Liver (tissue), 9 donors: ENCODE results near the gene CNST. TPM values are rescaled to one million over a fixed set of nuclear protein-coding genes. Genes with fewer than 3 reads are reported as not detected.
A peak's percentile ranks its signal among the peaks of the same experiment; 100 is the strongest.

Experiments
- DNase-seq: peaks from one replicate; pipeline ENCODE4 v3.0.0-alpha.2; 2017; ENCODE audit warnings: low spot score
- H3K27ac ChIP-seq, 2 donors: one replicate each; pipeline ENCODE4 v1.7.0; 2013; ENCODE audit warnings: inconsistent platforms in 2 of 2, low read length in 2 of 2, control low read depth in 1 of 2, low read depth in 1 of 2, mild to moderate bottlenecking in 1 of 2
- H3K27me3 ChIP-seq, 4 donors: one replicate each; pipeline versions ENCODE4 v1.6.1 to v1.7.0; 2013; ENCODE audit warnings: low read length in 3 of 4, inconsistent platforms in 1 of 4, mild to moderate bottlenecking in 1 of 4, moderate library complexity in 1 of 4; ENCODE audit not compliant: control insufficient read depth in 4 of 4, insufficient read depth in 4 of 4
- H3K36me3 ChIP-seq, 4 donors: one replicate each; pipeline versions ENCODE4 v1.6.1 to v1.7.0; 2013; ENCODE audit warnings: low read length in 3 of 4, mild to moderate bottlenecking in 3 of 4, low read depth in 1 of 4, moderate library complexity in 1 of 4; ENCODE audit not compliant: control insufficient read depth in 4 of 4, insufficient read depth in 3 of 4
- H3K4me1 ChIP-seq, 4 donors: one replicate each; pipeline versions ENCODE4 v1.6.1 to v1.7.0; 2013; ENCODE audit warnings: low read length in 3 of 4, mild to moderate bottlenecking in 3 of 4, moderate library complexity in 1 of 4; ENCODE audit not compliant: control insufficient read depth in 4 of 4, insufficient read depth in 4 of 4
- H3K4me3 ChIP-seq, 3 donors: one replicate each; pipeline versions ENCODE4 v1.6.1 to v1.7.0; 2013; ENCODE audit warnings: low read length in 3 of 3, control low read depth in 1 of 3, low read depth in 1 of 3, mild to moderate bottlenecking in 1 of 3
- H3K9ac ChIP-seq, 2 donors: one replicate each; pipeline ENCODE4 v1.7.0; 2013; ENCODE audit warnings: low read length in 2 of 2, mild to moderate bottlenecking in 2 of 2, moderate library complexity in 2 of 2, control low read depth in 1 of 2, low read depth in 1 of 2
- H3K9me3 ChIP-seq, 4 donors: one replicate each; pipeline versions ENCODE4 v1.6.1 to v1.7.0; 2013; ENCODE audit warnings: low read length in 3 of 4; ENCODE audit not compliant: control insufficient read depth in 4 of 4
- EGR1 ChIP-seq, 2 donors: IDR thresholded peaks; 2 replicates each; pipeline ENCODE4 v1.6.1; 2016 to 2018; ENCODE audit warnings: antibody characterized with exemption in 2 of 2, low read depth in 2 of 2
- FOXA1 ChIP-seq: IDR thresholded peaks from 2 replicates; pipeline ENCODE4 v1.6.1; 2016; ENCODE audit warnings: antibody characterized with exemption
- FOXA2 ChIP-seq: IDR thresholded peaks from 2 replicates; pipeline ENCODE4 v1.6.1; 2016; ENCODE audit warnings: antibody characterized with exemption
- GABPA ChIP-seq, 2 donors: IDR thresholded peaks in 1 of 2; conservative IDR thresholded peaks in 1 of 2; 2 replicates each; pipeline ENCODE4 v1.6.1; 2016; ENCODE audit warnings: antibody characterized with exemption in 2 of 2, mild to moderate bottlenecking in 1 of 2, moderate library complexity in 1 of 2
- HNF4A ChIP-seq, 2 donors: conservative IDR thresholded peaks; 2 replicates each; pipeline ENCODE4 v1.6.1; 2016; ENCODE audit warnings: antibody characterized with exemption in 2 of 2, mild to moderate bottlenecking in 2 of 2
- HNF4G ChIP-seq: IDR thresholded peaks from 2 replicates; pipeline ENCODE4 v1.6.1; 2016; ENCODE audit warnings: antibody characterized with exemption
- JUND ChIP-seq, 2 donors: IDR thresholded peaks; 2 replicates each; pipeline ENCODE4 v1.6.1; 2016; ENCODE audit warnings: antibody characterized with exemption in 2 of 2
- NR2F2 ChIP-seq: IDR thresholded peaks from 2 replicates; pipeline ENCODE4 v1.6.1; 2016; ENCODE audit warnings: antibody characterized with exemption
- RAD21 ChIP-seq, 2 donors: IDR thresholded peaks; 2 replicates each; pipeline ENCODE4 v1.6.1; 2016; ENCODE audit warnings: antibody characterized with exemption in 2 of 2, mild to moderate bottlenecking in 2 of 2
- RXRA ChIP-seq, 2 donors: IDR thresholded peaks; 2 replicates each; pipeline ENCODE4 v1.6.1; 2017 to 2018; ENCODE audit warnings: antibody characterized with exemption in 2 of 2, mild to moderate bottlenecking in 1 of 2
- SP1 ChIP-seq: IDR thresholded peaks from 2 replicates; pipeline ENCODE4 v1.6.1; 2018; ENCODE audit warnings: antibody characterized with exemption, mild to moderate bottlenecking
- TAF1 ChIP-seq: conservative IDR thresholded peaks from 2 replicates; pipeline ENCODE4 v1.6.1; 2016; ENCODE audit warnings: antibody characterized with exemption, mild to moderate bottlenecking
- YY1 ChIP-seq: IDR thresholded peaks from 2 replicates; pipeline ENCODE4 v1.6.1; 2016; ENCODE audit warnings: antibody characterized with exemption, mild to moderate bottlenecking
- WGBS: extraction: QIAGEN DNeasy Blood & Tissue Kit; methylation state at CpG from one replicate; pipeline ENCODE4 v1.1.7; 2013; 5-methylcytosine and 5-hydroxymethylcytosine counted together
- polyA plus RNA-seq, 2 donors: library from polyadenylated mRNA; stranded (reverse) in 1 of 2; unstranded in 1 of 2; fragments of 200-250 nt in 1 of 2; fragments of >200 nt in 1 of 2; fragmentation: Nextera tagmentation in 1 of 2; extraction: Ambion mirVana in 1 of 2; gene quantifications; one replicate each; pipeline versions ENCODE4 v1.2.1 to v1.2.3, GENCODE V29; 2013 to 2015
- total RNA-seq, 2 donors: library from RNA; depleted of rRNA; stranded (reverse); fragments of >200 nt; gene quantifications; one replicate each; pipeline ENCODE4 v1.2.3, GENCODE V29; 2014
- TF ChIP-seq, protein P1 (sequence below): IDR thresholded peaks from 2 replicates; pipeline ENCODE4 v1.6.1; 2016; ENCODE audit warnings: antibody characterized with exemption, mild to moderate bottlenecking
- TF ChIP-seq, protein P2 (sequence below): IDR thresholded peaks from 2 replicates; pipeline ENCODE4 v1.6.1; 2016; ENCODE audit warnings: antibody characterized with exemption
- TF ChIP-seq, protein P3 (sequence below): fragments of 150-350 bp; IDR thresholded peaks from 2 replicates; pipeline ENCODE4 v1.5.1; 2017; ENCODE audit warnings: improper control_type of control experiment, low read depth, low read length; ENCODE audit not compliant: missing input control
- TF ChIP-seq, protein P4 (sequence below): IDR thresholded peaks from 2 replicates; pipeline ENCODE4 v1.6.1; 2016; ENCODE audit warnings: antibody characterized with exemption
- TF ChIP-seq, protein P5 (sequence below): IDR thresholded peaks from 2 replicates; pipeline ENCODE4 v1.6.1; 2016; ENCODE audit warnings: antibody characterized with exemption
- donor health status: healthy.
- donor health status: healthy.
- donor health status: healthy.
- donor health status: healthy.
- donor health status: healthy.

Gene CNST
- total and polyA plus RNA-seq, 4 donors: 6.1 to 36.3 (median 12.1) TPM

DNA sequence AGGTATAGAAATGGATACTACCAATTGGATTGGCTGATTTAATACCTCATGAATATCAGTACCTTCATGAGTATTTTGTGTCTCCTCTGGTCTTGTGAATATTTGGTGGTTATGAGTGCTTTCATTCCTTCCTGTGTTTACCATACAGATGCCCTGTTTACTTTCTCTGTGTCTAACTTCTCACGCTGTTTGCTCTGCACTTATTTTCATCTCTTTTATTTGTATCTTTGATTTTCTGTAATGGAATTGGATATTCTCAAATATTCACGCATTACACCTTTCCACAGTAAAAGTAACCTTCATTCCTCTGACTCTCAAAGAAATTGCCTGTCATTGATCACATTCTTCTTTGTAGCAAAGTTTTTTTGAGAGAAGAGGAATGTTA is 16.8 kb downstream of the CNST start (continued):
- TF ChIP-seq, protein P1, sequence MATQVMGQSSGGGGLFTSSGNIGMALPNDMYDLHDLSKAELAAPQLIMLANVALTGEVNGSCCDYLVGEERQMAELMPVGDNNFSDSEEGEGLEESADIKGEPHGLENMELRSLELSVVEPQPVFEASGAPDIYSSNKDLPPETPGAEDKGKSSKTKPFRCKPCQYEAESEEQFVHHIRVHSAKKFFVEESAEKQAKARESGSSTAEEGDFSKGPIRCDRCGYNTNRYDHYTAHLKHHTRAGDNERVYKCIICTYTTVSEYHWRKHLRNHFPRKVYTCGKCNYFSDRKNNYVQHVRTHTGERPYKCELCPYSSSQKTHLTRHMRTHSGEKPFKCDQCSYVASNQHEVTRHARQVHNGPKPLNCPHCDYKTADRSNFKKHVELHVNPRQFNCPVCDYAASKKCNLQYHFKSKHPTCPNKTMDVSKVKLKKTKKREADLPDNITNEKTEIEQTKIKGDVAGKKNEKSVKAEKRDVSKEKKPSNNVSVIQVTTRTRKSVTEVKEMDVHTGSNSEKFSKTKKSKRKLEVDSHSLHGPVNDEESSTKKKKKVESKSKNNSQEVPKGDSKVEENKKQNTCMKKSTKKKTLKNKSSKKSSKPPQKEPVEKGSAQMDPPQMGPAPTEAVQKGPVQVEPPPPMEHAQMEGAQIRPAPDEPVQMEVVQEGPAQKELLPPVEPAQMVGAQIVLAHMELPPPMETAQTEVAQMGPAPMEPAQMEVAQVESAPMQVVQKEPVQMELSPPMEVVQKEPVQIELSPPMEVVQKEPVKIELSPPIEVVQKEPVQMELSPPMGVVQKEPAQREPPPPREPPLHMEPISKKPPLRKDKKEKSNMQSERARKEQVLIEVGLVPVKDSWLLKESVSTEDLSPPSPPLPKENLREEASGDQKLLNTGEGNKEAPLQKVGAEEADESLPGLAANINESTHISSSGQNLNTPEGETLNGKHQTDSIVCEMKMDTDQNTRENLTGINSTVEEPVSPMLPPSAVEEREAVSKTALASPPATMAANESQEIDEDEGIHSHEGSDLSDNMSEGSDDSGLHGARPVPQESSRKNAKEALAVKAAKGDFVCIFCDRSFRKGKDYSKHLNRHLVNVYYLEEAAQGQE: no peak
- TF ChIP-seq, protein P2, sequence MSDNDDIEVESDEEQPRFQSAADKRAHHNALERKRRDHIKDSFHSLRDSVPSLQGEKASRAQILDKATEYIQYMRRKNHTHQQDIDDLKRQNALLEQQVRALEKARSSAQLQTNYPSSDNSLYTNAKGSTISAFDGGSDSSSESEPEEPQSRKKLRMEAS: no peak

DNA sequence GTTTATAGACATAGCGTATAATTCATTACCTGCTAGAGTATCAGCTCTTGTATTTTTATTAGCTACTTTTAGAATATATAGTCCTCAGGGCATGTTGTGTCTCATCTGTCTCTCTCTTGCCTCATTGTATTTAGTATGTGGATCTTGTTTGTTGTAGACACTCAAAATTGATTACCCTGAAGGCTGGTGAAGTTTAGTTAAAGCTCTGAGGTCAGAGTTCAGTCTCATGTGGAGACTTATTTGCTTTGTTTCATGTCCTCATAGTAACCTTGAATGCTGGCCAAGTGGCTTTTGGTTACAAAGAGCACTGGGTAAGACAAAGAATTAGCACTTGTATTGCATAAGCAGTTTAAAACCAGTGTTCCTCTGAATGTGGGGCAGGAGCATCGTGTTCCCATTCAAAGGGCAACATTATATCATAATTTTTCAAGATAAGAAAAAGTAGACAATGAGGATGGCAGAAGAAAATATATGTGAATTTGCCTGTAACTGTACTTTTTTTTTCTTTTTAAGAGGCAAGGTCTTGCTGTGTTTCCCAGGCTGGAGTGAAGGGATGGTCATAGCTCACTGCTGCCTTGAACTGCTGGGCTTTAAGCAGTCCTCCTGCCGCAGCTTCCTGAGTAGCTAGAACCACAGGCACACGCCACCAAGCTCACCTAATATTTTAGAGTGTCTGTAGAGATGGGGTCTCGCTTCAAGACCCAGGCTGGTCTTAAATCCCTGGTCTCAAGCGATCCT is 17.4 kb downstream of the CNST start:
- Histone ChIP-seq H3K27me3 (no peaks in the 10 kb centered on the region), H3K9ac (peak overlapping the region in 1 of 2 donors; percentile 65), H3K36me3 (no peaks in the 10 kb centered on the region), H3K4me1 (peaks cover 23 to 39% (median 32%) of the 10 kb centered on the region in 4 donors), H3K9me3 (no peaks in the 10 kb centered on the region), H3K27ac (peak overlapping the region; percentile 47 to 61), H3K4me3 (peak overlapping the region; percentile 57 to 78 (median 62))
- DNase-seq: no peak
- TF ChIP-seq YY1 (peak; percentile 71), RXRA (IDR thresholded peaks at IDR 0.05) (peak; percentile 93 to 96), RAD21 (IDR thresholded peaks at IDR 0.05) (peak; percentile 43 to 48), EGR1 (IDR thresholded peaks at IDR 0.05; ENCODE audit: low read depth in 2 of 2) (no peak), FOXA2 (peak; percentile 84), HNF4G (peak; percentile 86), FOXA1 (peak; percentile 77), GABPA (IDR thresholded peaks at IDR 0.05 in 1 of 2, conservative IDR thresholded peaks at IDR 0.05 in 1 of 2) (peak in 1 of 2 donors; percentile 61), NR2F2 (peak; percentile 98), JUND (IDR thresholded peaks at IDR 0.05) (peak; percentile 94), TAF1 (peak; percentile 70), HNF4A (conservative IDR thresholded peaks at IDR 0.05) (peak; percentile 96 to 97), SP1 (peak; percentile 94)
- TF ChIP-seq, protein P3, sequence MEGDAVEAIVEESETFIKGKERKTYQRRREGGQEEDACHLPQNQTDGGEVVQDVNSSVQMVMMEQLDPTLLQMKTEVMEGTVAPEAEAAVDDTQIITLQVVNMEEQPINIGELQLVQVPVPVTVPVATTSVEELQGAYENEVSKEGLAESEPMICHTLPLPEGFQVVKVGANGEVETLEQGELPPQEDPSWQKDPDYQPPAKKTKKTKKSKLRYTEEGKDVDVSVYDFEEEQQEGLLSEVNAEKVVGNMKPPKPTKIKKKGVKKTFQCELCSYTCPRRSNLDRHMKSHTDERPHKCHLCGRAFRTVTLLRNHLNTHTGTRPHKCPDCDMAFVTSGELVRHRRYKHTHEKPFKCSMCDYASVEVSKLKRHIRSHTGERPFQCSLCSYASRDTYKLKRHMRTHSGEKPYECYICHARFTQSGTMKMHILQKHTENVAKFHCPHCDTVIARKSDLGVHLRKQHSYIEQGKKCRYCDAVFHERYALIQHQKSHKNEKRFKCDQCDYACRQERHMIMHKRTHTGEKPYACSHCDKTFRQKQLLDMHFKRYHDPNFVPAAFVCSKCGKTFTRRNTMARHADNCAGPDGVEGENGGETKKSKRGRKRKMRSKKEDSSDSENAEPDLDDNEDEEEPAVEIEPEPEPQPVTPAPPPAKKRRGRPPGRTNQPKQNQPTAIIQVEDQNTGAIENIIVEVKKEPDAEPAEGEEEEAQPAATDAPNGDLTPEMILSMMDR: no peak
- TF ChIP-seq, protein P4, sequence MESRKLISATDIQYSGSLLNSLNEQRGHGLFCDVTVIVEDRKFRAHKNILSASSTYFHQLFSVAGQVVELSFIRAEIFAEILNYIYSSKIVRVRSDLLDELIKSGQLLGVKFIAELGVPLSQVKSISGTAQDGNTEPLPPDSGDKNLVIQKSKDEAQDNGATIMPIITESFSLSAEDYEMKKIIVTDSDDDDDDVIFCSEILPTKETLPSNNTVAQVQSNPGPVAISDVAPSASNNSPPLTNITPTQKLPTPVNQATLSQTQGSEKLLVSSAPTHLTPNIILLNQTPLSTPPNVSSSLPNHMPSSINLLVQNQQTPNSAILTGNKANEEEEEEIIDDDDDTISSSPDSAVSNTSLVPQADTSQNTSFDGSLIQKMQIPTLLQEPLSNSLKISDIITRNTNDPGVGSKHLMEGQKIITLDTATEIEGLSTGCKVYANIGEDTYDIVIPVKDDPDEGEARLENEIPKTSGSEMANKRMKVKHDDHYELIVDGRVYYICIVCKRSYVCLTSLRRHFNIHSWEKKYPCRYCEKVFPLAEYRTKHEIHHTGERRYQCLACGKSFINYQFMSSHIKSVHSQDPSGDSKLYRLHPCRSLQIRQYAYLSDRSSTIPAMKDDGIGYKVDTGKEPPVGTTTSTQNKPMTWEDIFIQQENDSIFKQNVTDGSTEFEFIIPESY: peak; percentile 90
- TF ChIP-seq, protein P1: peak; percentile 56
- TF ChIP-seq, protein P2: peak; percentile 81
- TF ChIP-seq, protein P5, sequence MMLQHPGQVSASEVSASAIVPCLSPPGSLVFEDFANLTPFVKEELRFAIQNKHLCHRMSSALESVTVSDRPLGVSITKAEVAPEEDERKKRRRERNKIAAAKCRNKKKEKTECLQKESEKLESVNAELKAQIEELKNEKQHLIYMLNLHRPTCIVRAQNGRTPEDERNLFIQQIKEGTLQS: peak; percentile 92
- WGBS: 53% methylated on average over 6 of the region's 6 CpGs
